Activated CD4-positive, alpha-beta memory T cell treated with anti-CD3 and anti-CD28 coated beads for 36 hours (primary cell): Measurements from ENCODE around the gene GPR4. TPM values are rescaled to one million over a fixed set of nuclear protein-coding genes. Genes with fewer than 3 reads are reported as not detected.
A peak's percentile ranks its signal among the peaks of the same experiment; 100 is the strongest.

Experiments
- CTCF ChIA-PET: fragments of 350-600 bp; sonication (Branson Sonifier 250); formaldehyde crosslinking; loops from one replicate; lab custom pipeline; 2021; ENCODE audit warnings: antibody characterized with exemption, inconsistent platforms; lab: Charles Lee
- POLR2A ChIA-PET: fragments of 350-600 bp; sonication (Branson Sonifier 250); formaldehyde crosslinking; loops from one replicate; lab custom pipeline; 2021; ENCODE audit warnings: antibody characterized with exemption; lab: Charles Lee
- DNase-seq: peaks from one replicate; pipeline ENCODE4 v3.0.0-alpha.2; 2020
- H3K27ac Mint-ChIP-seq: one replicate; pipeline ENCODE4 v1.8.0; 2021; ENCODE audit warnings: mixed read lengths
- H3K27me3 Mint-ChIP-seq: one replicate; pipeline ENCODE4 v1.8.0; 2021; ENCODE audit warnings: mixed read lengths
- H3K36me3 Mint-ChIP-seq: one replicate; pipeline ENCODE4 v1.8.0; 2021; ENCODE audit warnings: mixed read lengths
- H3K4me1 Mint-ChIP-seq: one replicate; pipeline ENCODE4 v1.8.0; 2021; ENCODE audit warnings: low read depth, mixed read lengths
- H3K4me3 Mint-ChIP-seq: one replicate; pipeline ENCODE4 v1.8.0; 2021; ENCODE audit warnings: mild to moderate bottlenecking, mixed read lengths
- H3K9me3 Mint-ChIP-seq: one replicate; pipeline ENCODE4 v1.8.0; 2021; ENCODE audit warnings: mixed read lengths
- intact Hi-C: fragments of 100-400 bp; cut with micrococcal nuclease; formaldehyde crosslinking; loops from one replicate; pipeline ENCODE4 v1.15.1; 2023
- total RNA-seq, 2 experiments: library from RNA; stranded (reverse); gene quantifications; one replicate each; pipeline ENCODE4 v1.2.3, GENCODE V29; 2021

Gene GPR4
- total RNA-seq, result not detected

GRCh38 chr19:45601524-45602374 lies at the start of gene GPR4:
GPR4 (minus strand) TSS chr19:45602212; CDS start chr19:45591866, 10,346 bp downstream.
- H3K4me3 Mint-ChIP-seq, result no peak within 1 kb of the TSS

DNA sequence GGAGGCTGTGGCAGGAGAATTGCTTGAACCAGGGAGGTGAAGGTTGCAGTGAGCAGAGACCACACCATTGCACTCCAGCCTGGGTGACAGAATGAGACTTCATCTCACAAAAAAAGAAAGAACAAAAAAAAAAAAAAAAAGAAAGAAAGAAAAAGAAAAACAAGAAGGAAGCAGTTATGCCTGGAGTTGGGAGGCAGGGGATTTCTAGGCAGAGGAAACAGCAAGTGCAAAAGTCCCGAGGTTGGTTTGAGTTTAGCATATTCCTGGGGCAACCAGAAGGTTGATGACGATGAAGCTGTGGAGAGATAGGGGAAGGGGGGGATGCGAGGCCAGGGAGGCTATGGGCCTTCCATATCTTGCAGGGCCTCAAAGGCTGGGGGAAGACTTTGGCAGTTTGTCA lies 48.7 kb upstream of the GPR4 start:
- no peak for DNase-seq
- Mint-ChIP-seq H3K4me1 (peaks cover 8% of the 10 kb centered on the region), H3K9me3 (no peaks in the 10 kb centered on the region), H3K27me3 (no peaks in the 10 kb centered on the region), H3K36me3 (no peaks in the 10 kb centered on the region), H3K27ac (no peak overlapping the region), H3K4me3 (no peak overlapping the region)
- intact Hi-C loops, result no loop called here
- POLR2A ChIA-PET, result interaction anchor here (0.6 kb wide), 1 partner anchor 128 kb away, joined by 3 read pairs; no protein-coding TSS in a partner anchor
- CTCF ChIA-PET, result interaction anchor here (0.7 to 1.6 kb wide), 4 partner anchors 8 to 42 kb away, joined by 3 to 5 read pairs (median 3); partner anchors contain the start of gene QPCTL

More at GRCh38 chr19:45601524-45602374, at the start of gene GPR4:
- H3K4me1 Mint-ChIP-seq, result peaks cover 28% of the 10 kb centered on the region
- no peak within 1 kb of the TSS for H3K27ac Mint-ChIP-seq
- H3K9me3 Mint-ChIP-seq, result no peaks in the 10 kb centered on the region
- POLR2A ChIA-PET, result interaction anchor here (1.2 kb wide), 1 partner anchor 40 kb away, joined by 3 read pairs; no protein-coding TSS in a partner anchor
- peaks cover 63% of the 10 kb centered on the region for H3K27me3 Mint-ChIP-seq
- intact Hi-C loops, result no loop called here
- CTCF ChIA-PET, result no interaction called here
- peaks cover 4% of the 10 kb centered on the region for H3K36me3 Mint-ChIP-seq
- no peak for DNase-seq

DNA sequence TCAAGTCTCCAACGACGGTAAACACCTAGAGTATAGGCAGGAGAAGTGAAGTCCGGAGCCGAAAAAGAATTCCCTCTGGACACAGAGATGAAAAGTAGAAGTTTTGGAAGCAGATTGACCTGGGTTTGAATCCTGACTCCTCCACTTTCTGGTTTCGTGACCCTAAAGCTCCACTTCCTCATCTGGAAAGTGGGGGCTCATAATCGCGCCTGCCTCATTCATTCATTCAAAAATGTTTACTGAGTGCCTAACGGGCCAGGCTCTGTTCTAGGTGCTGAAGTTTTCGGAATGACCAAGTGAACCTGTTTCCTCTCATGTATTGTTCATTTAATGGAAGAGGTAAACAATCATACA lies 44.3 kb upstream of the GPR4 start:
- Mint-ChIP-seq H3K9me3 (no peaks in the 10 kb centered on the region), H3K27me3 (no peaks in the 10 kb centered on the region), H3K4me1 (peaks cover 35% of the 10 kb centered on the region), H3K36me3 (peaks cover under 1% of the 10 kb centered on the region), H3K4me3 (peak overlapping the region; percentile 81), H3K27ac (peak overlapping the region; percentile 74)
- intact Hi-C loops, result no loop called here
- CTCF ChIA-PET, result interaction anchor here (1.0 to 4.8 kb wide), 6 partner anchors 17 to 207 kb away, joined by 3 to 27 read pairs (median 9); no protein-coding TSS in a partner anchor
- DNase-seq, result no peak
- POLR2A ChIA-PET, result interaction anchor here (0.6 to 1.4 kb wide), 6 partner anchors 23 to 1536 kb away, joined by 3 to 5 read pairs (median 4); no protein-coding TSS in a partner anchor

DNA sequence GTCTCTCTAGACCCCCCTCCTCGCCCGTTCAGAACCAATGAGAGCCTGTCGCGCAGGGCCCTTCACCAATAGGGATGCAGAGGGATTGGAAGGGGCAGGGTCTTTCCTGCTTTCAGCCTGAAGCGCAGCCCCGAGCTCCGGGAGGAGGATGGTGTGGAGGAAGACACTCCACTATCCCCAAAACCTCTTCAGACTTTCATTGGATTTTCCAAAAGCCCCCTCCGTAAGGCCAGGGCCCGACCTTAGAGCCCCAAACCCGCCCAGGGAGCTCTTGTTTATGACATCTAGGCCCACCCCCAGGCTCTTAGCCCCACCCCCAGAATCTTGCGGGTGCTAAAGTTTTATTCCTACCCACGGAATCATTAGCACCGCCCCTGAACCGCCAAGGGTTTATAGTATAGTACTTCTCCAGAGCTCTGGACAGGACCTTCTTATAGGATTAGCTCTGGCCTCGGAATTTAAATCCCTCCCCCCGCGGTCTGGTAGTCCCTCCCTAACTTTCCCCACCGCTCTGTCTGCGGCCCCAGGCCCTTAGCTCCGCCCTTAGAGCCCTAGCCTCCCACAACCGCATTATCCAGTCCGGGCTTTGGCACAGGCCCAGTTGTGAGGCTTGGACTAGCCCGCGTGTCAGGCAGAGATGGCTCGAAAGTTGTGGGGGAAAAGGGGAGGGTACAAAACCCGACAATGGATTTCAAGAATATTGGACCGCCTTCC lies 43.8 kb upstream of the GPR4 start:
- ChIA-PET POLR2A (interaction anchor here (0.6 to 1.4 kb wide), 9 partner anchors 23 to 1536 kb away, joined by 3 to 5 read pairs (median 4); partner anchors contain the start of gene QPCTL), CTCF (interaction anchor here (0.6 to 4.8 kb wide), 9 partner anchors 11 to 206 kb away, joined by 3 to 27 read pairs (median 5); partner anchors contain the start of gene QPCTL)
- intact Hi-C loops, result loop anchor here (1.0 kb wide), 1 partner anchor 32 kb away; no protein-coding TSS in a partner anchor
- H3K27me3 Mint-ChIP-seq, result no peaks in the 10 kb centered on the region
- peaks cover 5% of the 10 kb centered on the region for H3K36me3 Mint-ChIP-seq
- peak overlapping the region; percentile 81 for H3K4me3 Mint-ChIP-seq
- peak; percentile 92 for DNase-seq
- H3K27ac Mint-ChIP-seq, result peak overlapping the region; percentile 74
- peaks cover 40% of the 10 kb centered on the region for H3K4me1 Mint-ChIP-seq
- H3K9me3 Mint-ChIP-seq, result no peaks in the 10 kb centered on the region

- DNase-seq, result no peak
- POLR2A ChIA-PET, result interaction anchor here (0.7 to 1.4 kb wide), 6 partner anchors 24 to 176 kb away, joined by 3 to 5 read pairs (median 4); partner anchors contain the start of gene QPCTL
These were observed 43.1 kb upstream of the GPR4 start for GRCh38 chr19:45645068-45645630.

DNA sequence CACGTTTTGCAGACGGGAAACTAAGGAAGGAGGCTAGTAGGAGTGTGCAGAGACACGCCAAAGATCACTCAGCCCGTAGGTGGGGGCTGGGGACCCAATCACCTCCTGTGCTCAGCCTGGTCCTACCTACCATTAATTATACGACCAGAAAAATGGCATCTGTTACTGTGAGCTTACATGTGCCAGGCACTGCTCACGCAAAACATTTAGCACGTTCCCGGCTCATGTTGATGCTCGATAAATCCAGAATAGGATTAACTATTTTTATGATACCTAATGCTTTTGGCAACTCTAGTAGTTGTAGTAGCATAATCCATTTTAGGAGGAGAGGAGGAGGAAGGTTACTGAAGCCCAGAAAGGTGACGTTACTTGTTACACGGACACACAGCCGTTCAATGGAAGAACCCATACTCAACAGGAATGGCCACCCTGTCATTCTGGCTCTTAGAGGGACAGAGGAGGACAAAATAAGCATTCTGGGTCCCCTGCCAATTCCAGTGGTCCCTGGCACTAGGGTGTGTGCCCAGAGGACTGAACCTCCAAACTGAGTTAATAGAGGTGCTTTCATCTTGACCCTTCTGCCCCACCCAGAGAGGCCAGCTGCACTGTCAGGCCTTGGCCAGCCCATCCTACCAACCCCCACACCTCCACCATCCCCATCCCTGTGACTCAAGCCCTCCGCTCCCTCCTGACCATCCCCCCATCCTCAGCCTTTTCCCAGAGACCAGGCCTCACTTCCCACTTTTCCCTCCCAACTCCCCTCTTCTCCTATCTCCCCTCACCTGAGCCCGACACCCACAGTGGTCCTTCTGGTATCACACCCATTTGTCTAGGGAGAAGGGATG lies 42.1 kb upstream of the GPR4 start:
- peak overlapping the region; percentile 97 for H3K27ac Mint-ChIP-seq
- intact Hi-C loops, result loop anchor here (1.0 to 2.0 kb wide), 2 partner anchors 23 to 219 kb away; no protein-coding TSS in a partner anchor
- ChIA-PET CTCF (interaction anchor here (0.7 to 4.8 kb wide), 12 partner anchors 12 to 166 kb away, joined by 3 to 58 read pairs (median 4); no protein-coding TSS in a partner anchor), POLR2A (interaction anchor here (1.0 to 3.5 kb wide), 4 partner anchors 29 to 138 kb away, joined by 3 to 54 read pairs (median 4); no protein-coding TSS in a partner anchor)
- H3K36me3 Mint-ChIP-seq, result peaks cover 7% of the 10 kb centered on the region
- H3K4me1 Mint-ChIP-seq, result peaks cover 46% of the 10 kb centered on the region
- DNase-seq, result no peak
- H3K27me3 Mint-ChIP-seq, result no peaks in the 10 kb centered on the region
- H3K4me3 Mint-ChIP-seq, result peak overlapping the region; percentile 71
- H3K9me3 Mint-ChIP-seq, result no peaks in the 10 kb centered on the region

More at GRCh38 chr19:45645068-45645630, 43.1 kb upstream of the GPR4 start:
- Mint-ChIP-seq H3K27me3 (no peaks in the 10 kb centered on the region), H3K27ac (no peak overlapping the region), H3K36me3 (peaks cover 7% of the 10 kb centered on the region), H3K4me1 (peaks cover 43% of the 10 kb centered on the region), H3K9me3 (no peaks in the 10 kb centered on the region), H3K4me3 (peak overlapping the region; percentile 81)
- intact Hi-C loops, result loop anchor here (1.0 kb wide), 1 partner anchor 32 kb away; no protein-coding TSS in a partner anchor
- CTCF ChIA-PET, result interaction anchor here (0.6 to 4.8 kb wide), 9 partner anchors 11 to 206 kb away, joined by 3 to 27 read pairs (median 5); partner anchors contain the start of gene QPCTL

GRCh38 chr19:45643024-45643926 lies 41.3 kb upstream of the GPR4 start:
- Mint-ChIP-seq H3K27ac (peak overlapping the region; percentile 97), H3K4me3 (peak overlapping the region; percentile 71), H3K27me3 (no peaks in the 10 kb centered on the region), H3K9me3 (no peaks in the 10 kb centered on the region), H3K36me3 (peaks cover 14% of the 10 kb centered on the region), H3K4me1 (peaks cover 52% of the 10 kb centered on the region)
- peak; percentile 97 for DNase-seq
- intact Hi-C loops, result loop anchor here (1.0 to 2.0 kb wide), 2 partner anchors 24 to 218 kb away; no protein-coding TSS in a partner anchor
- CTCF ChIA-PET, result interaction anchor here (0.7 to 4.8 kb wide), 23 partner anchors 8 to 203 kb away, joined by 3 to 58 read pairs (median 5); partner anchors contain the start of genes FOSB, GIPR, QPCTL and SNRPD2
- POLR2A ChIA-PET, result interaction anchor here (0.6 to 3.5 kb wide), 12 partner anchors 12 to 204 kb away, joined by 3 to 54 read pairs (median 6); partner anchors contain the start of genes GIPR, QPCTL and SNRPD2

- no peaks in the 10 kb centered on the region for H3K27me3 Mint-ChIP-seq
- POLR2A ChIA-PET, result interaction anchor here (0.7 to 3.5 kb wide), 21 partner anchors 7 to 174 kb away, joined by 3 to 54 read pairs (median 5); partner anchors contain the start of genes FOSB, GIPR, QPCTL and SIX5
- CTCF ChIA-PET, result interaction anchor here (0.6 to 4.8 kb wide), 27 partner anchors 9 to 173 kb away, joined by 3 to 58 read pairs (median 6); partner anchors contain the start of genes FOSB, GIPR, QPCTL and SNRPD2
- intact Hi-C loops, result loop anchor here (1.0 to 2.0 kb wide), 10 partner anchors 11 to 217 kb away; partner anchors contain the start of genes OPA3, QPCTL and VASP
- H3K36me3 Mint-ChIP-seq, result peaks cover 23% of the 10 kb centered on the region
- no peaks in the 10 kb centered on the region for H3K9me3 Mint-ChIP-seq
- DNase-seq, result peak; percentile 96
- peak overlapping the region; percentile 90 for H3K4me3 Mint-ChIP-seq
- peaks cover 50% of the 10 kb centered on the region for H3K4me1 Mint-ChIP-seq
- H3K27ac Mint-ChIP-seq, result peak overlapping the region; percentile 97
These were observed 39.5 kb upstream of the GPR4 start for GRCh38 chr19:45641274-45642105.
